Fibroblast of upper back skin (primary cell): ENCODE measurements around the gene SDF4.

Experiments
- DNase-seq: peaks from one replicate; pipeline ENCODE4 v3.0.0-alpha.2; 2013

SDF4 gene

GRCh38 chr1:1226566-1227362, 5.0 kb downstream of the SDF4 start:
- no peak for DNase-seq

GRCh38 chr1:1225913-1226312, 5.9 kb downstream of the SDF4 start:
- no peak for DNase-seq

GRCh38 chr1:1225238-1225845, 6.5 kb downstream of the SDF4 start:
- no peak for DNase-seq

GRCh38 chr1:1223891-1224290, 7.9 kb downstream of the SDF4 start:
- no peak for DNase-seq

GRCh38 chr1:1223321-1223720, 8.5 kb downstream of the SDF4 start:
- no peak for DNase-seq

GRCh38 chr1:1222575-1223225, 9.1 kb downstream of the SDF4 start:
- DNase-seq = no peak

GRCh38 chr1:1221887-1222574, 9.8 kb downstream of the SDF4 start:
- no peak for DNase-seq

GRCh38 chr1:1220197-1220596, 11.6 kb downstream of the SDF4 start:
- no peak for DNase-seq

GRCh38 chr1:1219341-1219740, 12.5 kb downstream of the SDF4 start:
- DNase-seq = no peak

GRCh38 chr1:1218524-1219200, 13.1 kb downstream of the SDF4 start:
- DNase-seq = no peak

GRCh38 chr1:1217621-1218523, 13.9 kb downstream of the SDF4 start:
- DNase-seq = no peak

GRCh38 chr1:1216770-1217620, 14.8 kb downstream of the SDF4 start:
- no peak for DNase-seq

GRCh38 chr1:1215881-1216605, 15.8 kb downstream of the SDF4 start:
- no peak for DNase-seq

- DNase-seq = no peak
These were observed 16.6 kb downstream of the SDF4 start for GRCh38 chr1:1215080-1215676.

- DNase-seq = no peak
These were observed 18.2 kb downstream of the SDF4 start, which contains the start of gene TNFRSF4 for GRCh38 chr1:1213345-1214265. Gene TNFRSF4, minus strand, starts transcription at chr1:1214153. Its CDS starts 26 bp downstream, at chr1:1214127.

- DNase-seq = no peak
These were observed 18.9 kb downstream of the SDF4 start for GRCh38 chr1:1212780-1213344.

- DNase-seq = no peak
These were observed 20.0 kb downstream of the SDF4 start for GRCh38 chr1:1211541-1212441.
